Stimulated activated CD4-positive, alpha-beta T cell treated with anti-CD3 and anti-CD28 coated beads, TNF-alpha, amount 100 ng/mL, for 1 hour (primary cell): ENCODE data around the gene CSH1.
A peak's percentile ranks its signal among the peaks of the same experiment; 100 is the strongest.
"Not testable (repeated sequence)": the region's sequence is repeated elsewhere in the genome, so short reads cannot be mapped to it uniquely, and the experiment has no call there.

Experiments
- DNase-seq, 3 donors: peaks; one replicate each; pipeline ENCODE4 v3.0.0-alpha.2; 2020; ENCODE audit warnings: low read depth in 3 of 3, low spot score in 1 of 3

CSH1 gene

DNA sequence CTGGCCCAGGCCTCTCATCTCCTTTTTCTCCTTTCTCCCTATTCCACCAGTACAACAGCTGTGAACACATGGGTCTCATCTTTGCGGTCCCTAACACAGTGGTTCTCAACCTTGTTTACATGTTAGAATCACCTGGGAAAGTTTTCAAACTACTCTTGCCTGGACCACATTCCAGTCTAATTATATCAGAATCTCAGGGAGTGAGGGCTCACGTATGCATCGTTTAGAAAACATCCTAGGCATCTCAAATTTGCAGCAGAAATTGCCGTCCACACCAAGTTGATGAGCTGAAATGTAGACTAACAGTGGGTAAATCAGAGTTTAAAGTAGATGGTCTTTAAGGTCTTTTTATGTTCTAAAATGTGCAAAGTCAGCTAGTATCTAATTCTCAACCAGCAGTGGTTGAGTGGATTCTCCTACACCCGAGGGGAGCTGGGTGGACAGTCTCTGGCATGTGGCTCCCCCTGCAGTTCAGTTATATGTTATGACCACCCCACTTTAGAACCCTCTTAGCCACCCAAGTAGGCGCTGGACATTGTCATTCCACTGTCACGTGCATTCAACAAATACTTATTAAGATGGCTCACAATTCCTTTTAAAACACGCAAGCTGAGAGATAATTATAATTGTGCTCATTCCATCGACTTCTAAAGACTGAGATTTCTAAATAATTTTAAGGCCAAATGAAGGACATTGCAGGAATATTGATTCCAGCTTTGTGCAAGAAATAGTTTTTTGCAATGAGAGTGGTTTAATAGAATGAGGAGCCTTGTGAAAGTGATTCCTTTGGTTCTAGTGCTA is 26.7 kb downstream of the CSH1 start:
- DNase-seq: not testable (repeated sequence)

DNA sequence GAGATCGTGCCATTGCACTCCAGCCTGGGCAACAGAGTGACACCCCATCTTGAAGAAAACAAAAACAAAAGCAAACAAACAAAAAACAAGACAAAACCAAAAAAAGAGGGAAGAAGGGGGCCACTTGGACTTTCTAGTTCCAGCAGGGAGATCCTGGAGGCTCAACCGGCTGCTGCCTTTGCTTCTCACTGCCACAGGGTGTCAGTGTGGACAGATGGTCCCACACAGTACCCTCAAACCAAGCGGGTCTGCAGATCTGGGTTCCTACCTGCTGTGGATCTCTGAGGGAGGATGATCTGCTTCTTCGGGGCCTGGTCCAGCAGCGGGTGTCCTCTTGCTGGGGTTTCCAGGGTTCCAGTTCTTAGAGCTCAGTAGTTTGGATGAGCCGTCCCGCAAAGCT is 29.7 kb downstream of the CSH1 start:
- DNase-seq: not testable (repeated sequence)

DNA sequence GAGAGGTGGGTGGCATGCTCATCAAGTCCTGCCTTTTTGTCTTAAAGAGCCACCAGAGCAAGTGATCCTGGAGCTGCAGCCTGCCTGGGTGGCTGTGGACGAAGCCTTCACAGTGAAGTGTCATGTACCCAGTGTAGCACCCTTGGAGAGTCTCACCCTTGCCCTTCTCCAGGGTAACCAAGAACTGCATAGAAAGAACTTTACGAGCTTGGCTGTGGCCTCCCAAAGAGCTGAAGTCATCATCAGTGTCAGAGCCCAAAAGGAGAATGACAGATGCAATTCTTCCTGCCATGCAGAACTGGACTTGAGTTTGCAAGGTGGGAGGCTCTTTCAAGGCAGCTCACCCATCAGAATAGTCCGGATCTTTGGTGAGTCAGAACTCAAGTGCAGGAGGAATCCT is 37.1 kb downstream of the CSH1 start:
- DNase-seq: no peak

- DNase-seq: not testable (repeated sequence)
Measured at GRCh38 chr17:63856425-63856824, 39.9 kb downstream of the CSH1 start.

GRCh38 chr17:63855185-63855584 is 41.2 kb downstream of the CSH1 start:
- DNase-seq: no peak

GRCh38 chr17:63854709-63855108 is 41.7 kb downstream of the CSH1 start:
- DNase-seq: no peak

DNA sequence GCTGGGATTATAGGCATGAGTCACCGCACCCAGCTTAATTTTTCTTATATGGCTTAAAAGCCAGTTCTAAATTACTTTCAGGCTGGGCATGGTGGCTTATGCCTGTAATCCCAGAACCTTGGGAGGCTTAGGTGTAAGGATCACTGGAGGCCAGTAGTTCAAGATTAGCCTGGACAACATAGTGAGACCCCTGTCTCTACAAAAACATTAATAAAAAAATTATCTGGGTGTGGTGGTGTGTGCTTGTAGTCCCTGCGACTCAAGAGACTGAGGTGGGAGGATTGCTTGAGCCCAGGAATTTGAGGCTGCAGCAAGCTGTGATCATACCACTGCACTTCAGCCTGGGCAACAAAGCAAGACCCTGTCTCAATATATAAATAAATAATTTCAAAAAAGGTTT is 43.1 kb downstream of the CSH1 start:
- DNase-seq: no peak

DNA sequence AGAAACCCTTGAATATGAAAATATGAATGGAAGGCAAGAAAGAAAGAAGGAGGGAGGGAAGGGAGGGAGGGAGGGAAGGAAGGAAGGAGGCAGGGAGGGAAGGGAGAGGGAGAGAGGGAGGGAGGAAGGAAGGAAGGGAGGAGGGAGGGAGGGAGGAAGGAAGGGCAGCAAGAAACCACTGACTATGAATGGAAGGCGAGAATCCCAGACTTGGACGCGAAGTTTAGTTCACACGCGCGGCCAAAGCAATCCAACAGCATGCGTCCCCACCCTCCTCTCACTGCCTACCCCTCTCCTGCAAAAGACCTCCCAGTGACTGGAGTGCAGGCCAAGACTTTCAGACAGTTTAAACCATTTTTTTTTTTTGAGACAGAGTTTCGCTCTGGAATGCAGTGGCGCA is 46.0 kb downstream of the CSH1 start:
- DNase-seq: no peak

- DNase-seq: peak; percentile 83 to 95 (median 87)
Measured at GRCh38 chr17:63848834-63849689, 47.3 kb downstream of the CSH1 start.

DNA sequence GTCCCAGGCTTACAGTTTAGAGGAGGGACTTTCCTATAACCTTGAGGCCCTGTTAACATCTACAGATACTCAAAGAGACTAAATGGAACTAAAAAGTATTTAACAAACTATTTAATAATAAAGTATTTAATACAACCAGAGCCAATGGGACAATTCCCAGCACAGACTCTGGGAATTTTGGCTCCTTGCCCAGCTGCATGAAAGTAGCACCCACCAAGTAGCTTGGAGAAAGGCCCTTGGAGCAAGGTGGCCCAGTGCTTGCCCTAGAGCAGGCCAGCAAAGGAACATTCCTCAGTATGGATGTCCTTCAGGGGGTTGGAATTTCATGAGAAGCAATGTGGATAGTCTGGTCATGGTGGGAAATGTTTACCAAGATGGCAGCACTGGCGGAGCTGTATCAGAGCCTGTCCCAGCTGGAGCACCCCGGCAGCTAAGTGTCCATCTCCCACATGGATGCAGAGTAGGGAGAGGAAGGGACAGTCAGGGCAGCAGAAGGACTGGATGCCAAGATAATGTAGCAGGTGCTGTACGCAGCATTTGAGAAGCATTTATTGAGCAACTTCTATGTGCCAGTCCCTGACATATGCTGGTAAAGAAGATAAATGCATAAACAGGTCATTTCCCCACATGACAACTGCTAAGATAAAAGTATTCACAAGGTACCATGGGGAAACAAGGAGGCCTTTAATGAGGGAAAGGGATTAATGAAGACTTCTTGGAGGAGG is 48.7 kb downstream of the CSH1 start:
- DNase-seq: no peak

- DNase-seq: no peak
Measured at GRCh38 chr17:63845509-63845908, 50.9 kb downstream of the CSH1 start.
